MM.1S (cell line): ENCODE results near the gene CD44.

Experiments used
- DNase-seq: peaks from one replicate; pipeline ENCODE4 v3.0.0-alpha.2; 2015
- H2AFZ ChIP-seq: fragments of 300-600 bp; sonication (generic); 2 replicates; pipeline ENCODE4 v1.6.0; 2016; ENCODE audit warnings: antibody characterized with exemption, low read length
- H3F3A ChIP-seq: fragments of 300-600 bp; sonication (generic); 2 replicates; pipeline ENCODE4 v1.6.1; 2016; ENCODE audit warnings: mild to moderate bottlenecking, antibody characterized with exemption, low read length, moderate library complexity, mixed read lengths; ENCODE audit not compliant: insufficient read depth
- H3K27ac ChIP-seq: fragments of 300-600 bp; sonication (generic); 2 replicates; pipeline ENCODE4 v1.5.1; 2016; ENCODE audit warnings: mild to moderate bottlenecking, low read length
- H3K27me3 ChIP-seq: fragments of 300-600 bp; sonication (generic); replicated peaks from 2 replicates; pipeline ENCODE4 v1.6.0; 2016; ENCODE audit warnings: low read length; ENCODE audit not compliant: insufficient read depth
- H3K36me3 ChIP-seq: fragments of 300-600 bp; sonication (generic); replicated peaks from 2 replicates; pipeline ENCODE4 v1.6.1; 2016; ENCODE audit warnings: mild to moderate bottlenecking, low read length, mixed read lengths; ENCODE audit not compliant: insufficient read depth
- H3K4me1 ChIP-seq: fragments of 300-600 bp; sonication (generic); 2 replicates; pipeline ENCODE4 v1.6.1; 2016; ENCODE audit warnings: low read length, mixed read lengths
- H3K4me2 ChIP-seq: fragments of 300-600 bp; sonication (generic); 2 replicates; pipeline ENCODE4 v1.6.0; 2016; ENCODE audit warnings: low read depth, low read length
- H3K4me3 ChIP-seq: fragments of 300-600 bp; sonication (generic); 2 replicates; pipeline ENCODE4 v1.5.1; 2016; ENCODE audit warnings: low read length, mixed read lengths
- H3K79me2 ChIP-seq: fragments of 300-600 bp; sonication (generic); 2 replicates; pipeline ENCODE4 v1.6.1; 2016; ENCODE audit warnings: mixed run types, low read length, mixed read lengths
- H3K9ac ChIP-seq: fragments of 300-600 bp; sonication (generic); 2 replicates; pipeline ENCODE4 v1.6.1; 2016; ENCODE audit warnings: low read length, mixed read lengths
- H3K9me2 ChIP-seq: fragments of 300-600 bp; sonication (generic); replicated peaks from 2 replicates; pipeline ENCODE4 v1.6.1; 2016; ENCODE audit warnings: mild to moderate bottlenecking, low read length, mixed read lengths; ENCODE audit not compliant: insufficient read depth
- H3K9me3 ChIP-seq: fragments of 300-600 bp; sonication (generic); replicated peaks from 2 replicates; pipeline ENCODE4 v1.6.1; 2016; ENCODE audit warnings: mild to moderate bottlenecking, low read length, mixed read lengths; ENCODE audit not compliant: insufficient read depth
- H4K20me1 ChIP-seq: fragments of 300-600 bp; sonication (generic); 2 replicates; pipeline ENCODE4 v1.6.1; 2016; ENCODE audit warnings: mild to moderate bottlenecking, low read length, moderate library complexity, mixed read lengths; ENCODE audit not compliant: insufficient read depth
- CTCF ChIP-seq: fragments of 300-600 bp; sonication (generic); IDR thresholded peaks from 2 replicates; pipeline ENCODE4 v1.5.1; 2016; ENCODE audit warnings: antibody characterized with exemption, low read length, mixed read lengths
- EZH2 ChIP-seq: fragments of 300-600 bp; sonication (generic); optimal IDR thresholded peaks from 2 replicates; pipeline ENCODE3; 2017; ENCODE audit warnings: low read depth, mild to moderate bottlenecking, antibody characterized with exemption, low read length, mixed read lengths
- EZH2phosphoT487 ChIP-seq: fragments of 300-600 bp; sonication (generic); IDR thresholded peaks from 2 replicates; pipeline ENCODE4 v1.6.1; 2018; ENCODE audit warnings: antibody characterized with exemption, low read length

CD44 gene

GRCh38 chr11:35281169-35281688 lies 142.3 kb downstream of the CD44 start:
- no peaks in the 10 kb centered on the region for H3K79me2 ChIP-seq
- no peaks in the 10 kb centered on the region for H3K9me2 ChIP-seq
- no peak for DNase-seq
- H3K4me1 ChIP-seq, result peaks cover 5% of the 10 kb centered on the region; the same call in 1 of the 2 replicates
- no peaks in the 10 kb centered on the region for H3K27me3 ChIP-seq
- H3F3A ChIP-seq, result no peaks in the 10 kb centered on the region
- H2AFZ ChIP-seq, result no peak overlapping the region
- H3K4me2 ChIP-seq, result no peak overlapping the region
- H3K4me3 ChIP-seq, result no peak overlapping the region
- no peaks in the 10 kb centered on the region for H3K36me3 ChIP-seq
- no peak overlapping the region for H3K27ac ChIP-seq
- no peaks in the 10 kb centered on the region for H4K20me1 ChIP-seq
- no peak overlapping the region for H3K9ac ChIP-seq
- no peaks in the 10 kb centered on the region for H3K9me3 ChIP-seq
- TF ChIP-seq EZH2 (no peak), EZH2phosphoT487 (no peak), CTCF (no peak)
